Fibroblast of the aortic adventitia (primary cell): Measurements from ENCODE around the gene METTL2B. TPM values are rescaled to one million over a fixed set of nuclear protein-coding genes. Genes with fewer than 3 reads are reported as not detected.
"Not testable (repeated sequence)": the region's sequence is repeated elsewhere in the genome, so short reads cannot be mapped to it uniquely, and the experiment has no call there.

Source experiments
- DNase-seq: peaks from one replicate; pipeline ENCODE4 v3.0.0-alpha.2; 2010; ENCODE audit warnings: low read depth
- H3K4me3 ChIP-seq: 2 replicates; pipeline ENCODE4 v1.5.1; 2011; ENCODE audit warnings: low read depth, mild to moderate bottlenecking, control low read depth, low read length, moderate library complexity
- CTCF ChIP-seq: IDR thresholded peaks from 2 replicates; pipeline ENCODE4 v1.5.1; 2011; ENCODE audit warnings: mild to moderate bottlenecking, low read length, control low read depth, inconsistent platforms; ENCODE audit not compliant: insufficient read depth
- small RNA-seq: library from RNA; depleted of rRNA; stranded (forward); fragments of <200 nt; gene quantifications from one replicate; pipeline ENCODE3, GENCODE V24; 2012
- total RNA-seq: library from RNA; depleted of rRNA; stranded (reverse); fragments of >200 nt; gene quantifications from 2 replicates; pipeline ENCODE4 v1.2.3, GENCODE V29; 2012; ENCODE audit warnings: low replicate concordance

The METTL2B gene
- total RNA-seq, 1 donor: 41.4 TPM

GRCh38 chr7:128530855-128531104, 54.2 kb downstream of the METTL2B start:
- no peak for TF ChIP-seq CTCF
- DNase-seq: no peak
- peak overlapping the region; percentile 79 for H3K4me3 ChIP-seq

DNA sequence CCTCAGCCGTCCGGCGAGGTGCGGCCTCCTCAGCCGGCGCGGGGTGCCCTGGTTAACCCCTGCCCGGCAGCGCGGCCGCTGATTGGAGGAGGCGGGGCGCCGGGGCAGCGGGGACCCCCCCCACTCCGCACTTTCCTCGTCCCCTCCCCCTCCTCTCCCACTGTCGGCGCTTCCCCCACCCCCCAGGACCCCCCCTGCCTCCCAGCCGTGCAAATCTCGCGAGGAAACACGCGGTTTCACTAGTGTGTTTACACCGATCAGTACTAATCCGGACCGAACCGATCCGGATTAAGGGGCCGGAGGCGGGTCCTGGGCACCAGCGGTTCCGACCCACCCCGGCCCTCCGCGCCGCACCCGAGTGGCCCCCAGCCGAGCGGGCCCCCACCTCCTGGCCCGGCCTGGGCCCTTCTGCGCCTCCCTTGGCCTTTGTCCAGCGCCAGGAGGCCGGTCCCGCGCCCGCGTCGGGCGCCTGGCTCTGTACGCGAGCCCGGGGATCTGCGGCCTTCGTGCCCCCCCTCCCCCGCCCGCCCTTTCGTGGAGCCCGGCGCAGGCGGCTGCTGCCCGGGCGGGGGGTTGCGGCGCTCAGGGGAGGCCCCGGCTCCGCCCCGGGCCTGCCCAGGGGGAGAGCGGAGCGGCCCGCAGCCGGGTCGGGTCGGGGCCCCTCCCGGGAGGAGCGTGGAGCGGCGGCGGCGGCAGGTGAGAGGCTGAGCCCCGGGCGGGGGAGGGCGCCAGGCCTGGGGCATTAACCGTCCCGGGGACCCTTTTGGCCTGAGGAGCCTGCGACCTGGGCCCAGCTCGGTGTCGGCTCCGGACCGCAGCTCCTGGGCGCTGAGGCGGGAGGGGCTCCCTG, 54.8 kb downstream of the METTL2B start:
- DNase-seq: peak; percentile 76
- H3K4me3 ChIP-seq: peak overlapping the region; percentile 79

GRCh38 chr7:128531955-128532478, 55.5 kb downstream of the METTL2B start:
- DNase-seq: peak; percentile 28
- H3K4me3 ChIP-seq: peak overlapping the region; percentile 79

- DNase-seq: not testable (repeated sequence)
- H3K4me3 ChIP-seq: peak overlapping the region; percentile 59
These were observed 56.4 kb downstream of the METTL2B start for GRCh38 chr7:128532956-128533355.

GRCh38 chr7:128537410-128537809, 60.9 kb downstream of the METTL2B start:
- H3K4me3 ChIP-seq: not testable (repeated sequence)
- DNase-seq: peak; percentile 34
- TF ChIP-seq CTCF: peak; percentile 35

GRCh38 chr7:128542530-128542929, 66.0 kb downstream of the METTL2B start:
- H3K4me3 ChIP-seq, DNase-seq: not testable (repeated sequence)

GRCh38 chr7:128543300-128543699, 66.8 kb downstream of the METTL2B start:
- not testable (repeated sequence) for H3K4me3 ChIP-seq, DNase-seq

GRCh38 chr7:128546319-128546851, 69.8 kb downstream of the METTL2B start:
- H3K4me3 ChIP-seq, DNase-seq: not testable (repeated sequence)

GRCh38 chr7:128550920-128551319, 74.4 kb downstream of the METTL2B start:
- DNase-seq: no peak
- H3K4me3 ChIP-seq: no peak overlapping the region
- TF ChIP-seq CTCF: no peak

DNA sequence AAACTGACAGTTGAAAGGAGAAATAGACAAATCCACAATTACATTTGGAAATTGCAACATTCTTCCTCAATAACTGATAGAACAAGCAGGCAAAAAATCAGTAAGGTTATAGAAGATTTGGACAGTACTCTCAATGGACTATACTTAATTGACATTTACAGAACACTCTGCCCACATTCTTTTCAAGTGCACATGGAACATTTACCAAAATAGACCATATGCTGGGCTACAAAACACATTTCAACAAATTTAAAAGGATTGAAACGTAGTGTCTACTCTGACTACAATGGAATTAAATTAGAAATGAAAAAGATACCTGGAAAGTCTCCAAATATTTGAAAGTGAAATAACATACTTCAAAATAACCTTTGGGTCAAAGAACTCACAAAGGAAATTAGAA, 77.8 kb downstream of the METTL2B start:
- not testable (repeated sequence) for H3K4me3 ChIP-seq, DNase-seq

Small RNAs within 50 kb of the gene (small RNA-seq; reads per million reads assigned to genes)
- gene AC010655.1 (not detected), gene AC010655.2 (not detected), gene RF00017 (not detected), gene RNU7-54P (not detected)

Other genes starting within 250 kb of the METTL2B start
- gene LEP, start 235.5 kb upstream of the METTL2B start, total RNA-seq: under 0.01 TPM in 1 of 2 replicates, not detected in the other
- gene RBM28, start 132.8 kb upstream of the METTL2B start, total RNA-seq: 14.7 and 66.7 TPM in 2 replicates
- gene PRRT4, start 115.1 kb upstream of the METTL2B start, total RNA-seq: 0.27 and 0.82 TPM in 2 replicates
- 22.3 and 37.2 TPM in 2 replicates for gene IMPDH1, start 66.8 kb upstream of the METTL2B start, total RNA-seq
- gene HILPDA, start 20.9 kb upstream of the METTL2B start, total RNA-seq: 17.3 and 25.3 TPM in 2 replicates
- gene GARIN1A, start 195.5 kb downstream of the METTL2B start, total RNA-seq: 1.2 and 3.1 TPM in 2 replicates